DND-41 (cell line): ENCODE measurements around the gene NKAIN2.

ENCODE experiments used
- ATAC-seq: fragments of 200-7000 bp; cut with Tn5 transposase; 3 replicates; pipeline ENCODE4 v1.9.1; 2021; ENCODE audit warnings: low read depth; ENCODE audit not compliant: insufficient read depth
- DNase-seq: peaks from one replicate; pipeline ENCODE4 v3.0.0-alpha.2; 2020
- H2AFZ ChIP-seq: 2 replicates; pipeline ENCODE4 v1.6.0; 2012; ENCODE audit warnings: low read depth, low read length
- H3K27ac ChIP-seq: 2 replicates; pipeline ENCODE4 v1.5.1; 2012; ENCODE audit warnings: low read length, inconsistent platforms
- H3K27me3 ChIP-seq: fragments of 200-600 bp; sonication (generic); 2 replicates; pipeline ENCODE4 v1.6.0; 2012; ENCODE audit warnings: low read length, mild to moderate bottlenecking, inconsistent platforms; ENCODE audit not compliant: insufficient read depth, poor library complexity
- H3K36me3 ChIP-seq: 2 replicates; pipeline ENCODE4 v1.5.1; 2012; ENCODE audit warnings: low read length, inconsistent platforms; ENCODE audit not compliant: insufficient read depth
- H3K4me1 ChIP-seq: 2 replicates; pipeline ENCODE4 v1.5.1; 2012; ENCODE audit warnings: mild to moderate bottlenecking, low read length; ENCODE audit not compliant: insufficient read depth
- H3K4me2 ChIP-seq: 2 replicates; pipeline ENCODE4 v1.6.0; 2012; ENCODE audit warnings: mild to moderate bottlenecking, moderate library complexity, low read length, inconsistent platforms; ENCODE audit not compliant: insufficient read depth
- H3K4me3 ChIP-seq, 2 experiments: fragments of 200-600 bp in 1 of 2; shearing (Covaris generic) in 1 of 2; 2 replicates each; pipeline ENCODE4 v1.5.1; 2012 to 2016; ENCODE audit warnings: inconsistent platforms in 2 of 2, low read length in 2 of 2, mild to moderate bottlenecking in 2 of 2, low read depth in 1 of 2, moderate library complexity in 1 of 2
- H3K79me2 ChIP-seq: 2 replicates; pipeline ENCODE4 v1.6.0; 2012; ENCODE audit warnings: low read length, inconsistent platforms; ENCODE audit not compliant: insufficient read depth
- H3K9ac ChIP-seq: 2 replicates; pipeline ENCODE4 v1.6.0; 2012; ENCODE audit warnings: low read depth, mild to moderate bottlenecking, inconsistent platforms, low read length, moderate library complexity
- H3K9me3 ChIP-seq: 2 replicates; pipeline ENCODE4 v1.5.1; 2012; ENCODE audit warnings: low read length, moderate library complexity, mild to moderate bottlenecking, inconsistent platforms; ENCODE audit not compliant: insufficient read depth, severe bottlenecking
- H4K20me1 ChIP-seq: 2 replicates; pipeline ENCODE4 v1.6.0; 2012; ENCODE audit warnings: low read length; ENCODE audit not compliant: insufficient read depth
- EZH2 ChIP-seq: IDR thresholded peaks from 3 replicates; pipeline ENCODE4 v1.6.1; 2012; ENCODE audit warnings: borderline replicate concordance, low read depth, mild to moderate bottlenecking, moderate library complexity, low read length, inconsistent platforms; ENCODE audit not compliant: severe bottlenecking
- TF ChIP-seq, protein P1 (sequence below): IDR thresholded peaks from 2 replicates; pipeline ENCODE4 v1.5.1; 2012; ENCODE audit warnings: borderline replicate concordance, low read length, moderate library complexity, mild to moderate bottlenecking; ENCODE audit not compliant: poor library complexity, severe bottlenecking; ENCODE audit errors: extremely low read depth

Gene NKAIN2

DNA sequence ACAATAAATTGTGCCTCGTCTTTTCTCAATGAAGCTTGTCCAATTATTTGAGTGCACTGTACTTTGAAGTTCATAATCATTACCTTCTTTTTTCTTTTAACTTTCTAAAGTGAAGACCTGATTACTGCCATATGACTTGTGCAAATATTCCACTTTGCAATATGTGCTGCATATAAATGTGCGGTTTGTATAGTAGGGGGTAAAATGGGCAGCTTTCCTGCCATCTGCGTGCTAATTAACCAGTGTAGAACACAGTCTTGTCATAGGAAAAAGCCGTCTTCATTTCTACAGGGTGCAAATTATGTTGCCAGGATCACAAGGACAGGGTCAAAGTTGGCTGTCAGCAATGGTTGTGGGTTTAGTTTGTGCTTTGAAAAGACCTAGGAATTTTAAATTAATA, 397.0 kb downstream of the NKAIN2 start:
- Histone ChIP-seq H3K79me2 (no peaks in the 10 kb centered on the region), H3K36me3 (no peaks in the 10 kb centered on the region), H2AFZ (no peak overlapping the region), H3K27me3 (no peaks in the 10 kb centered on the region), H3K9ac (no peak overlapping the region), H3K4me1 (no peaks in the 10 kb centered on the region), H4K20me1 (no peaks in the 10 kb centered on the region), H3K9me3 (no peaks in the 10 kb centered on the region), H3K27ac (no peak overlapping the region), H3K4me3 (no peak overlapping the region), H3K4me2 (no peak overlapping the region)
- DNase-seq (no peak), ATAC-seq (no peak)
- TF ChIP-seq, protein P1, sequence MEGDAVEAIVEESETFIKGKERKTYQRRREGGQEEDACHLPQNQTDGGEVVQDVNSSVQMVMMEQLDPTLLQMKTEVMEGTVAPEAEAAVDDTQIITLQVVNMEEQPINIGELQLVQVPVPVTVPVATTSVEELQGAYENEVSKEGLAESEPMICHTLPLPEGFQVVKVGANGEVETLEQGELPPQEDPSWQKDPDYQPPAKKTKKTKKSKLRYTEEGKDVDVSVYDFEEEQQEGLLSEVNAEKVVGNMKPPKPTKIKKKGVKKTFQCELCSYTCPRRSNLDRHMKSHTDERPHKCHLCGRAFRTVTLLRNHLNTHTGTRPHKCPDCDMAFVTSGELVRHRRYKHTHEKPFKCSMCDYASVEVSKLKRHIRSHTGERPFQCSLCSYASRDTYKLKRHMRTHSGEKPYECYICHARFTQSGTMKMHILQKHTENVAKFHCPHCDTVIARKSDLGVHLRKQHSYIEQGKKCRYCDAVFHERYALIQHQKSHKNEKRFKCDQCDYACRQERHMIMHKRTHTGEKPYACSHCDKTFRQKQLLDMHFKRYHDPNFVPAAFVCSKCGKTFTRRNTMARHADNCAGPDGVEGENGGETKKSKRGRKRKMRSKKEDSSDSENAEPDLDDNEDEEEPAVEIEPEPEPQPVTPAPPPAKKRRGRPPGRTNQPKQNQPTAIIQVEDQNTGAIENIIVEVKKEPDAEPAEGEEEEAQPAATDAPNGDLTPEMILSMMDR, result no peak
- no peak for TF ChIP-seq EZH2

DNA sequence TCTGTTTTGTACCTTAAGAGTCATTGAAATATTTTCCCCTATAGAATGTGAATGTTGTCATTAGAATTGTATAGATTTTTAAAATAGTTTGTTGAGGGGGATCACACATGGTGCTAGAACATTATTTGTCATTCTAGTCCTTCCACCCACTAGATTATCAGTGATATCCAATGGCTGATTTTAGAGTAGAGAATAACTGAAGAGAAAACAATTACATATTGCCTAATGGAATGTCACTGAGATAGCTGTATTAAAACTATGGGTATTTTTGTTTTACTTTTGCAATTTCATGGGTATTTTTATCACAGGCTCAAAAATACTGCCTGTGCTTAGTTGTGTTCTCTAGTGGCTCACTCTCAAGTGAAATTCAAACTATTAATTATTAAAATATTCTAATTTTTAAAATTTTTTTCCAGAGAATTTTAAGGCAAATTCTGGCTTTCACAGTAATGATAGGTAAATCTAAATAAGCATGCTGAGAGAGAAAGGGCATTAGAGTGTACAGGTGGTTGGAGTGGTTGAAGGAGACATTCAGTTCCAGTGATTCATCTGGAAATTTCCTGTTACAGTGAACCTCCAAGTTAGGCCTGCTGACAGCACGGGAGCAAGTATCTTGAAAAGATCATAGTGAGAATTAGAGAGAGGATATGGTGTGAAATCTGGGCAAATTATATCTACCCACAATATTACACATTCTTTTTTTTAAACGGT, 399.6 kb downstream of the NKAIN2 start:
- H2AFZ ChIP-seq, result no peak overlapping the region
- no peaks in the 10 kb centered on the region for H3K9me3 ChIP-seq
- H3K36me3 ChIP-seq, result no peaks in the 10 kb centered on the region
- no peaks in the 10 kb centered on the region for H3K79me2 ChIP-seq
- H3K4me1 ChIP-seq, result no peaks in the 10 kb centered on the region
- H3K4me2 ChIP-seq, result no peak overlapping the region
- H3K9ac ChIP-seq, result no peak overlapping the region
- H3K4me3 ChIP-seq, result no peak overlapping the region
- no peak for DNase-seq
- H4K20me1 ChIP-seq, result no peaks in the 10 kb centered on the region
- H3K27ac ChIP-seq, result no peak overlapping the region
- H3K27me3 ChIP-seq, result no peaks in the 10 kb centered on the region
- ATAC-seq, result no peak
- TF ChIP-seq, protein P1, result no peak
- no peak for TF ChIP-seq EZH2

DNA sequence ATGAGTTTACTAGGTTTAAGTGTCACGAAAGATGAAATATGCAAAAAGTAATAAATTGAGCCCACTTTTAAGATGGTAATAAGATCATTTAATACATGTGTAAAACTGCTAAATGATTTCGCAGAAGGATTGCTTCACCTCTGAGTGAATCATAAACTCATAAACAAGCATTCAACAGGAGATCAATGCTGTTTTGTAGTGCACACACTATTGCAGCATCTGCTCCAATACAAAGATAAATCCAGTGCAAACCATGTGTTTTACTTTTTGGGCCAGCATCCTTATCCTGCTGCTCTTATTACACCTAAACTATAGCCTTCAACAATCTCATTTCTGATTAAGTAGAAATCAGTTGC, 400.1 kb downstream of the NKAIN2 start:
- H3K36me3 ChIP-seq, result no peaks in the 10 kb centered on the region
- no peak overlapping the region for H3K4me2 ChIP-seq
- H3K27me3 ChIP-seq, result no peaks in the 10 kb centered on the region
- H2AFZ ChIP-seq, result no peak overlapping the region
- DNase-seq, result no peak
- no peak overlapping the region for H3K27ac ChIP-seq
- no peaks in the 10 kb centered on the region for H3K79me2 ChIP-seq
- TF ChIP-seq, protein P1, result no peak
- no peak for TF ChIP-seq EZH2
- no peak for ATAC-seq
- no peak overlapping the region for H3K4me3 ChIP-seq
- no peaks in the 10 kb centered on the region for H3K4me1 ChIP-seq
- H3K9me3 ChIP-seq, result no peaks in the 10 kb centered on the region
- H4K20me1 ChIP-seq, result no peaks in the 10 kb centered on the region
- H3K9ac ChIP-seq, result no peak overlapping the region

DNA sequence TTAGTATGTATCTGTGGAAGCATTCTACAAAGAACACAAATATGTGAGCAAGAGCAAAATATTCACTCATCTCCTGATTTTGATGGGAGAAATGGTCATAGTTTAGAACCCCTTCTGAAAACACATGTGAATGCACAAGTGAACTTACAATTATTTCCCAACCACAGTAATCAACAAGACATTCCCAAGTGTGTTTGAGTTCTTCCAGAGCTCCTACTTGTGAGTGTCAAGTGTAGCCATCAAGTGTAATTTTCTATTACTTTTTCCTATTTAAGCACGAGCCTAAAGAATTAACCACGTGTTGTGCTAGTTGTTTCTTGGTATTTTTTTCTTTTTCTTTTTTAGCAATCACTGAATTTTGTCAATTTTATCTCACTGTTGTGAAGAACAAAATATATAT, 402.3 kb downstream of the NKAIN2 start:
- H3K4me1 ChIP-seq, result no peaks in the 10 kb centered on the region
- no peaks in the 10 kb centered on the region for H3K79me2 ChIP-seq
- no peaks in the 10 kb centered on the region for H4K20me1 ChIP-seq
- DNase-seq (no peak), ATAC-seq (no peak)
- no peak overlapping the region for H3K27ac ChIP-seq
- H3K9ac ChIP-seq, result no peak overlapping the region
- H3K9me3 ChIP-seq, result no peaks in the 10 kb centered on the region
- H3K36me3 ChIP-seq, result no peaks in the 10 kb centered on the region
- H3K4me3 ChIP-seq, result no peak overlapping the region
- no peak overlapping the region for H3K4me2 ChIP-seq
- H3K27me3 ChIP-seq, result no peaks in the 10 kb centered on the region
- no peak overlapping the region for H2AFZ ChIP-seq
- TF ChIP-seq, protein P1, result no peak
- TF ChIP-seq EZH2, result no peak
